Spleen (tissue), 7 donors: ENCODE measurements around the gene DTNB.

ENCODE experiments used
- POLR2A ChIP-seq, 3 donors: fragments of 450-650 bp; IDR thresholded peaks; one replicate each; pipeline ENCODE4 v1.5.1; 2017; ENCODE audit warnings: antibody characterized with exemption in 3 of 3, mild to moderate bottlenecking in 1 of 3
- POLR2AphosphoS5 ChIP-seq, 3 donors: sonication (generic); formaldehyde crosslinking; IDR thresholded peaks; one replicate each; pipeline ENCODE4 v1.5.1; 2017; ENCODE audit warnings: antibody characterized with exemption in 3 of 3
- TF ChIP-seq, protein P1 (sequence below), 11 experiments: fragments of 200-600 bp in 7 of 11; fragments of 450-650 bp in 4 of 11; sonication (generic) in 4 of 11; IDR thresholded peaks in 8 of 11; conservative IDR thresholded peaks in 3 of 11; 1 replicate in 7 of 11; 2 replicates in 4 of 11; pipeline versions ENCODE4 v1.4.0 to v1.8.0; 2016 to 2021; ENCODE audit warnings: antibody characterized with exemption in 11 of 11, inconsistent platforms in 4 of 11, mild to moderate bottlenecking in 1 of 11
- donor health status: DM: no; HTN: no; CAD: no; lungs with moderate emphysema.
- donor health status: DM: no; HTN: no; CAD: no.
- donor health status: DM: no; HTN: no; CAD: no.

DNA sequence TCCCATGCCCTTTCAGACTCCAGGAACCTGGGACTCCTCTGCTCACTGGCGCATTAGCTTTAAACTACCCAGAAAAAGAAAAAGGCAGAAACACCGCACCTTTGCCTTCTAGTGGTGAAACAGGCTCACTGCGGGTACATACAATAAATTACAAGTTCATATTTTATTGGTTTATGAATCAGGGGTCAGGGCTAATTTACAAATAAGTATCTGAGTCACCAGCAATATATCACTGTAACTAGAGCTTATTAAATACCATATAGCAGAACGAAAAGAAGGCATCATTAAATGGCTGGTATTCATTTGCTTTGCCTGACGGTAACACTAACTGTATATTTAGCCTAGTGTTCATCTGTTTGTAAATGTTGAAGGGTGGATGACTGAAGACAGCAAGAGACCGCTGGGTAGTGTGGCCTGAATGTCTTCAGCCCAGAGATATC lies 26.9 kb upstream of the DTNB start:
- TF ChIP-seq POLR2AphosphoS5 (IDR thresholded peaks at IDR 0.05) (no peak), POLR2A (IDR thresholded peaks at IDR 0.05) (no peak)
- TF ChIP-seq, protein P1, sequence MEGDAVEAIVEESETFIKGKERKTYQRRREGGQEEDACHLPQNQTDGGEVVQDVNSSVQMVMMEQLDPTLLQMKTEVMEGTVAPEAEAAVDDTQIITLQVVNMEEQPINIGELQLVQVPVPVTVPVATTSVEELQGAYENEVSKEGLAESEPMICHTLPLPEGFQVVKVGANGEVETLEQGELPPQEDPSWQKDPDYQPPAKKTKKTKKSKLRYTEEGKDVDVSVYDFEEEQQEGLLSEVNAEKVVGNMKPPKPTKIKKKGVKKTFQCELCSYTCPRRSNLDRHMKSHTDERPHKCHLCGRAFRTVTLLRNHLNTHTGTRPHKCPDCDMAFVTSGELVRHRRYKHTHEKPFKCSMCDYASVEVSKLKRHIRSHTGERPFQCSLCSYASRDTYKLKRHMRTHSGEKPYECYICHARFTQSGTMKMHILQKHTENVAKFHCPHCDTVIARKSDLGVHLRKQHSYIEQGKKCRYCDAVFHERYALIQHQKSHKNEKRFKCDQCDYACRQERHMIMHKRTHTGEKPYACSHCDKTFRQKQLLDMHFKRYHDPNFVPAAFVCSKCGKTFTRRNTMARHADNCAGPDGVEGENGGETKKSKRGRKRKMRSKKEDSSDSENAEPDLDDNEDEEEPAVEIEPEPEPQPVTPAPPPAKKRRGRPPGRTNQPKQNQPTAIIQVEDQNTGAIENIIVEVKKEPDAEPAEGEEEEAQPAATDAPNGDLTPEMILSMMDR (IDR thresholded peaks at IDR 0.05 in 8 of 11, conservative IDR thresholded peaks at IDR 0.05 in 3 of 11) = peak; percentile 1 to 66 (median 60)
